H4 (cell line): Measurements from ENCODE around the gene RTF2. TPM values are rescaled to one million over a fixed set of nuclear protein-coding genes. Genes with fewer than 3 reads are reported as not detected.

ENCODE experiments used
- DNase-seq: peaks from one replicate; pipeline ENCODE4 v3.0.0-alpha.2; 2015; ENCODE audit warnings: low spot score
- total RNA-seq: library from RNA; depleted of rRNA; stranded (reverse); fragments of >200 nt; shearing (Covaris generic); gene quantifications from 2 replicates; pipeline ENCODE4 v1.2.3, GENCODE V29; 2014

The RTF2 gene
- total RNA-seq, 1 experiment from 2014 or later = 71.4 TPM

- DNase-seq = no peak
These were observed 30.1 kb upstream of the RTF2 start for GRCh38 chr20:56438284-56438683.

- no peak for DNase-seq
These were observed 28.6 kb upstream of the RTF2 start for GRCh38 chr20:56439771-56440291.

GRCh38 chr20:56440346-56441007 lies 27.9 kb upstream of the RTF2 start:
- DNase-seq = no peak

GRCh38 chr20:56442389-56443365 lies 25.8 kb upstream of the RTF2 start:
- DNase-seq = no peak

- DNase-seq = no peak
These were observed 24.5 kb upstream of the RTF2 start for GRCh38 chr20:56443654-56444540.

- DNase-seq = no peak
These were observed 23.3 kb upstream of the RTF2 start for GRCh38 chr20:56445130-56445529.

- DNase-seq = no peak
These were observed 22.9 kb upstream of the RTF2 start for GRCh38 chr20:56445540-56445939.

- no peak for DNase-seq
These were observed 21.2 kb upstream of the RTF2 start for GRCh38 chr20:56447227-56447626.

GRCh38 chr20:56449459-56449858 lies 19.0 kb upstream of the RTF2 start:
- DNase-seq = no peak

GRCh38 chr20:56451056-56451765 lies 17.2 kb upstream of the RTF2 start:
- DNase-seq = no peak

- no peak for DNase-seq
These were observed 15.1 kb upstream of the RTF2 start for GRCh38 chr20:56453352-56453751.

GRCh38 chr20:56454754-56455153 lies 13.7 kb upstream of the RTF2 start:
- DNase-seq = no peak

GRCh38 chr20:56458206-56458821 lies 10.1 kb upstream of the RTF2 start:
- no peak for DNase-seq

- DNase-seq = no peak
These were observed 8.0 kb upstream of the RTF2 start for GRCh38 chr20:56460459-56460858.

- no peak for DNase-seq
These were observed 6.9 kb upstream of the RTF2 start for GRCh38 chr20:56461576-56461975.

- no peak for DNase-seq
These were observed 5.0 kb upstream of the RTF2 start for GRCh38 chr20:56463428-56463827.

GRCh38 chr20:56465997-56466396 lies 2.4 kb upstream of the RTF2 start:
- no peak for DNase-seq

GRCh38 chr20:56467968-56468315 lies 485 bp upstream of the RTF2 start:
- no peak for DNase-seq

- DNase-seq = no peak
These were observed 636 bp downstream of the RTF2 start for GRCh38 chr20:56469077-56469449.

GRCh38 chr20:56483970-56484369 lies 15.5 kb downstream of the RTF2 start:
- no peak for DNase-seq

- no peak for DNase-seq
These were observed 18.8 kb downstream of the RTF2 start for GRCh38 chr20:56487216-56487615.
